GM23338 (cell line): ENCODE measurements around the gene SYCN.

Experiments
- CREB1 ChIP-seq: fragments of 250-450 bp; sonication (Bioruptor Pico); IDR thresholded peaks from 2 replicates; pipeline ENCODE4 v1.5.0; 2020; ENCODE audit warnings: low read depth, mild to moderate bottlenecking, moderate library complexity
- EZH2 ChIP-seq: fragments of 200-600 bp; sonication (generic); IDR thresholded peaks from one replicate; pipeline ENCODE4 v1.8.0; 2017; ENCODE audit warnings: antibody characterized with exemption, mild to moderate bottlenecking, low read depth; ENCODE audit not compliant: unreplicated experiment
- EZH2phosphoT487 ChIP-seq: fragments of 200-600 bp; sonication (generic); IDR thresholded peaks from one replicate; pipeline ENCODE4 v1.8.1; 2018; ENCODE audit warnings: antibody characterized with exemption; ENCODE audit not compliant: unreplicated experiment
- POLR2AphosphoS5 ChIP-seq: IDR thresholded peaks from 2 replicates; pipeline ENCODE4 v1.6.1; 2016; ENCODE audit warnings: antibody characterized with exemption, low read depth
- STAT1 ChIP-seq: IDR thresholded peaks from one replicate; pipeline ENCODE4 v1.6.1; 2016; ENCODE audit warnings: antibody characterized with exemption; ENCODE audit not compliant: unreplicated experiment
- TF ChIP-seq, protein P1 (sequence below), 2 experiments: fragments of 200-600 bp in 1 of 2; sonication (generic) in 1 of 2; conservative IDR thresholded peaks; 2 replicates each; pipeline versions ENCODE4 v1.5.1 to v1.6.1; 2016 to 2017; ENCODE audit warnings: antibody characterized with exemption in 2 of 2, low read depth in 2 of 2, mild to moderate bottlenecking in 2 of 2, moderate library complexity in 1 of 2
- TF ChIP-seq, protein P2 (sequence below): IDR thresholded peaks from one replicate; pipeline ENCODE4 v1.6.1; 2018; ENCODE audit warnings: antibody characterized with exemption; ENCODE audit not compliant: unreplicated experiment

GRCh38 chr19:39157275-39157996 is 46.6 kb downstream of the SYCN start:
- TF ChIP-seq EZH2 (no peak), EZH2phosphoT487 (no peak), STAT1 (no peak), POLR2AphosphoS5 (no peak), CREB1 (CRISPR knock-in tag) (no peak)
- TF ChIP-seq, protein P1, sequence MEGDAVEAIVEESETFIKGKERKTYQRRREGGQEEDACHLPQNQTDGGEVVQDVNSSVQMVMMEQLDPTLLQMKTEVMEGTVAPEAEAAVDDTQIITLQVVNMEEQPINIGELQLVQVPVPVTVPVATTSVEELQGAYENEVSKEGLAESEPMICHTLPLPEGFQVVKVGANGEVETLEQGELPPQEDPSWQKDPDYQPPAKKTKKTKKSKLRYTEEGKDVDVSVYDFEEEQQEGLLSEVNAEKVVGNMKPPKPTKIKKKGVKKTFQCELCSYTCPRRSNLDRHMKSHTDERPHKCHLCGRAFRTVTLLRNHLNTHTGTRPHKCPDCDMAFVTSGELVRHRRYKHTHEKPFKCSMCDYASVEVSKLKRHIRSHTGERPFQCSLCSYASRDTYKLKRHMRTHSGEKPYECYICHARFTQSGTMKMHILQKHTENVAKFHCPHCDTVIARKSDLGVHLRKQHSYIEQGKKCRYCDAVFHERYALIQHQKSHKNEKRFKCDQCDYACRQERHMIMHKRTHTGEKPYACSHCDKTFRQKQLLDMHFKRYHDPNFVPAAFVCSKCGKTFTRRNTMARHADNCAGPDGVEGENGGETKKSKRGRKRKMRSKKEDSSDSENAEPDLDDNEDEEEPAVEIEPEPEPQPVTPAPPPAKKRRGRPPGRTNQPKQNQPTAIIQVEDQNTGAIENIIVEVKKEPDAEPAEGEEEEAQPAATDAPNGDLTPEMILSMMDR (conservative IDR thresholded peaks at IDR 0.05; ENCODE audit: low read depth in 2 of 2), result no peak
- TF ChIP-seq, protein P2, sequence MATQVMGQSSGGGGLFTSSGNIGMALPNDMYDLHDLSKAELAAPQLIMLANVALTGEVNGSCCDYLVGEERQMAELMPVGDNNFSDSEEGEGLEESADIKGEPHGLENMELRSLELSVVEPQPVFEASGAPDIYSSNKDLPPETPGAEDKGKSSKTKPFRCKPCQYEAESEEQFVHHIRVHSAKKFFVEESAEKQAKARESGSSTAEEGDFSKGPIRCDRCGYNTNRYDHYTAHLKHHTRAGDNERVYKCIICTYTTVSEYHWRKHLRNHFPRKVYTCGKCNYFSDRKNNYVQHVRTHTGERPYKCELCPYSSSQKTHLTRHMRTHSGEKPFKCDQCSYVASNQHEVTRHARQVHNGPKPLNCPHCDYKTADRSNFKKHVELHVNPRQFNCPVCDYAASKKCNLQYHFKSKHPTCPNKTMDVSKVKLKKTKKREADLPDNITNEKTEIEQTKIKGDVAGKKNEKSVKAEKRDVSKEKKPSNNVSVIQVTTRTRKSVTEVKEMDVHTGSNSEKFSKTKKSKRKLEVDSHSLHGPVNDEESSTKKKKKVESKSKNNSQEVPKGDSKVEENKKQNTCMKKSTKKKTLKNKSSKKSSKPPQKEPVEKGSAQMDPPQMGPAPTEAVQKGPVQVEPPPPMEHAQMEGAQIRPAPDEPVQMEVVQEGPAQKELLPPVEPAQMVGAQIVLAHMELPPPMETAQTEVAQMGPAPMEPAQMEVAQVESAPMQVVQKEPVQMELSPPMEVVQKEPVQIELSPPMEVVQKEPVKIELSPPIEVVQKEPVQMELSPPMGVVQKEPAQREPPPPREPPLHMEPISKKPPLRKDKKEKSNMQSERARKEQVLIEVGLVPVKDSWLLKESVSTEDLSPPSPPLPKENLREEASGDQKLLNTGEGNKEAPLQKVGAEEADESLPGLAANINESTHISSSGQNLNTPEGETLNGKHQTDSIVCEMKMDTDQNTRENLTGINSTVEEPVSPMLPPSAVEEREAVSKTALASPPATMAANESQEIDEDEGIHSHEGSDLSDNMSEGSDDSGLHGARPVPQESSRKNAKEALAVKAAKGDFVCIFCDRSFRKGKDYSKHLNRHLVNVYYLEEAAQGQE, result no peak
